Right kidney (tissue), 1 donor: Measurements from ENCODE around the gene FAM20C.

Experiments used
- DNase-seq: peaks from one replicate; pipeline ENCODE4 v3.0.0-alpha.2; 2016

Gene FAM20C

DNA sequence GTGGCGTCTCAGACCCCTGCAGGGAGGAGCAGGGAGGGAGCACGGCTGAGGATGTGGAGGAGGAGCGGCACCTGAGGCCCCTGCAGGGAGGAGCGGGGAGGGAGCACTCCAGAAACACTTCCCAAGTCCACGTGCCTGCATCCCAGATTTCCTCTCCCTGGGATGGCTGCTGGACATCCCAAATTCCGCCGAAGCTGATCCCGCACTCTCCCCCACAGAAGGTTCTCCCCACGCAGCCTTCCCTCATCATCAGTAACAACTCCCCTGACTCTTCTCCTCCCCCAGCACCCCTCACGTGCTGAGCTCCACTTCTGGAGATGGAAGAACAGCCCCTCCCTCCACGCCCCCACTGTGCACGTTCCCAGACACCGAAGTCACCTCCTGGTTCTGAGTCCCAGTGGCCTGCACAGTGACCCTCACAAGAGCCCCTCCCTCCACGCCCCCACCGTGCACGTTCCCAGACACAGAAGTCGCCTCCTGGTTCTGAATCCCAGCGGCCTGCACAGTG is 79.8 kb downstream of the FAM20C start:
- no peak for DNase-seq

GRCh38 chr7:272631-273030 is 80.3 kb downstream of the FAM20C start:
- DNase-seq: no peak

DNA sequence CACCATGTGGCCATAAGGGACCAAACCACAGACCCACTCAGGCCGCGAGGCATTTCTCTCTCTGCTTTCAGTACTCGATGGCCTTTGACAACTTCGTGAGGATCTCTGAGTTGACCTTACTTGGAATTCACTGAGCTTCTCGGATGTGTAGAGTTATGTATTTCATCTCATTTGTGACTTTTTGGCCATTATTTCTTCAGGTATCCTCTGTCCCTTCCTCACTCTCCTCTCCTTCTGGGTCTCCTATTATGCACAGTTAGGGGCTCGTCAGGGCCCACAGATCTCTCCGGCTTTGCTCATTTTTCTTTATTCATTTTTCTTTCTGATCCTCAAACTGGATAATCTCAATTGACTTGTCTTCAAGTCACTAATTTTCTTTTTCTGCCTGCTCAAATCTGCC is 81.0 kb downstream of the FAM20C start:
- no peak for DNase-seq

GRCh38 chr7:274266-274665 is 81.9 kb downstream of the FAM20C start:
- DNase-seq: no peak

- no peak for DNase-seq
These were observed 84.0 kb downstream of the FAM20C start for GRCh38 chr7:276230-276835.

- DNase-seq: no peak
These were observed 84.9 kb downstream of the FAM20C start for GRCh38 chr7:277228-277627.

DNA sequence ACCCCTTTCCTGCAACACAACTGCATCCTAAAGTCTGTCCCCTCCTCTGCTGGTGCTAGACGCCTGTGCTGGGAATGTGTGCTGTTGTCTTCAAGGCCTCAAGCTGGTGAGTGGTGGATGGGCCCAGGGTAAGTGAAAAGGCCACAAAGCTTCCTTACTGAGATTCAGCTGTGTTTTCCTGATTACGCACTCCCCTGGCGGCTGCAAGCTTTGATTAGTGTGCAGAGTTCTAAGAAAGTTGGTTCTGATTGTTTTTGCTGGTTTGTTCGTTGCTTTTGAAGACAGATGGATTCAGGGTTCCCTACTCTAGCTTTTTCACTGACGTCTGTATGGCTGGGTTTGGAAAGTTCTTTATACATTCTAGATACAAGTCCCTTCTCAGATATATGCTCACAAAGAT is 85.7 kb downstream of the FAM20C start:
- DNase-seq: no peak

DNA sequence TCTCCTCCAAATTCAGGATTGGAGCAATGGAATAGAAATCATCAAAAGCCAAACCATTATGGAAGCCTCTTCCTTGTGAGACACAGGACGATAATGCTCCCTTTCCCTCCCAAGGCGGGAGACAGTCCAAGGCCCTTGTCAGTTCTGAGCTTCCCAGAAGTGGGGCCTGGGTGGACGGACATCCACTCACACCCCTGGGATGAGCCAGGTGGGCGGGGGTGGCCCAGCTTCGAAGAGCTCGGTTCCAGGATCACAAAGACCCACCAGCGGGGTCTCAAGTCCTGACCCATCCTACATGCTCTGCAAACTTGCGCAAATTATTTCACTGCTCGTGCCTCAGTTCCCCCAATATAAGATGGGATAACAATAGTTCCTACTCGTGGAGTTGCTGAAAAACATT is 87.5 kb downstream of the FAM20C start:
- DNase-seq: no peak

GRCh38 chr7:280461-280860 is 88.1 kb downstream of the FAM20C start:
- DNase-seq: no peak

GRCh38 chr7:281637-282036 is 89.3 kb downstream of the FAM20C start:
- no peak for DNase-seq

GRCh38 chr7:282621-283020 is 90.2 kb downstream of the FAM20C start:
- no peak for DNase-seq

DNA sequence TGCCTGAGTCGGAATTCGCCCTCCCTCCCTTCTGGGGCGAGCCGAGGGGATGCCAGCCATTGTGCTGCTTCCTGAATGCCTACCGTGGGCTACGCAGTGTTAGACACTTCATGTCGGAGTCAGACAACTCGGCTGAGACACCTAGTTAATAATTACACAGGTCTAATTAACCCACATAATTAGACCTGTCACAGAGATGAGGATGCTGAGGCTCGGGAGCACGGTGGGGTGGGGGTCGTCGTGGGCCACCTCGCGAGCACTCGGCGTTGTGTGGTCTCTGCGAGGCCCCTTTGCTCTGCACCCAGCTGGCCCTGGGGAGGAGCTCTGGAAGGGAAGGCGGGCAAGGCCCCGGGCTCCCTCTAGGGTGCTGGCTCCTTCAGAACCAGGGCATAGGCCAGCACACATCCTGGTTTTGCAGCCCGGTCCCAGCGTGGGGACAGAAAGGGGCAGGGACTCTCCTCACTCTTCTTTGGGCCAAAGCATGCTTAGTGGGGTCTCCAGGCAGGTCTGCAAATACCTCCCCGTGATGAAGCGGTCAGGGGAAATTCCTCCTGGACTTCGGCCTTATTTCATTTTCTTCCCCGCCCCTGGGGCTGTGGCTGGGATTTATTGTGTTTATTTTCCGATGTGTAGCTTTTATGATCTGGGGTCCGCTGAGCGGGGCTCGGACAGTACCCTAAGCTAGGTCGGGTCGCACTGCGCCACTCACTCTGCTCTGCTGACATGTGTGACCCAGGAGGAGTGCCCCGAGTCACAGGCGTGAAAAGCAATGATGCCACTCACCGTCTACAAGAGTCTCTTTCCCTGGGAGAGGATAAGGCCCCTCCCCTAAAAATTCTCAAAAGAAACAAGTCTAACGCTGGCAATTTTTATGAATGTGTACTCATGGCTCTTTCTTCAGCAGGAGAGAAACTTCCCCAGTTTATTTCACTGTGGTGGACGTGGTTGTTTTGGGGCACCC is 92.7 kb downstream of the FAM20C start:
- DNase-seq: no peak

GRCh38 chr7:285731-286130 is 93.4 kb downstream of the FAM20C start:
- no peak for DNase-seq

GRCh38 chr7:286266-286665 is 93.9 kb downstream of the FAM20C start:
- DNase-seq: no peak

GRCh38 chr7:288671-289101 is 96.3 kb downstream of the FAM20C start:
- no peak for DNase-seq

GRCh38 chr7:289209-289755 is 96.9 kb downstream of the FAM20C start:
- no peak for DNase-seq

- DNase-seq: no peak
These were observed 97.6 kb downstream of the FAM20C start, which contains the start of gene FOXL3 for GRCh38 chr7:289756-290553. FOXL3 (plus strand) TSS chr7:290170; CDS start chr7:290170, 0 bp downstream.

DNA sequence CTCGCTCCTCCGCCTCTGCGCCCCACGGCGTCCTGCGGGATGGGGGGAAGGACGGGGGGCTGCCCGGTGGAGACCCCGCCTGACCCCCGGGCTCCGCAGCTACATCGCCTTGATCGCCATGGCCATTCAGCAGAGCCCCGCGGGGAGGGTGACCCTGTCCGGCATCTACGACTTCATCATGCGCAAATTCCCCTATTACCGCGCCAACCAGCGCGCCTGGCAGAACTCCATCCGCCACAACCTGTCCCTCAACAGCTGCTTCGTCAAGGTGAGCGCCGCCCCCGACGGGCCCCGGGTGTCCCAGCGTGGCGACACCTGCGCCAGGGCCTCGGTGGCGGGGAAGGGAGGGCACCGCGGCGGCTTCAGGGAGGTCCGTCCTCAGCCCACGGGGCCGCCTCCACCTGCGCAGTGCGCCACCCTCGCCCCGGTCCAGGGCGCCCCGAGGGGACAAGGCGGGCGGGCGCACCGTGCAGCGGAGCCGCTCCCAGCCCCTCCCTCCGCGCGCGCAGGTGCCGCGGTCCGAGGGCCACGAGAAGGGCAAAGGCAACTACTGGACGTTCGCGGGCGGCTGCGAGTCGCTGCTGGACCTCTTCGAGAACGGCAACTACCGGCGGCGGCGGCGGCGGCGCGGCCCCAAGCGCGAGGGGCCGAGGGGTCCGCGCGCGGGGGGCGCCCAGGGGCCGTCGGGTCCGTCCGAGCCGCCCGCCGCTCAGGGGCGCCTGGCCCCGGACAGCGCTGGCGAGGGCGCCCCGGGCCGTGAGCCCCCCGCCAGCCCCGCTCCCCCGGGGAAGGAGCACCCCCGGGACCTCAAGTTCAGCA is 98.4 kb downstream of the FAM20C start:
- DNase-seq: no peak

DNA sequence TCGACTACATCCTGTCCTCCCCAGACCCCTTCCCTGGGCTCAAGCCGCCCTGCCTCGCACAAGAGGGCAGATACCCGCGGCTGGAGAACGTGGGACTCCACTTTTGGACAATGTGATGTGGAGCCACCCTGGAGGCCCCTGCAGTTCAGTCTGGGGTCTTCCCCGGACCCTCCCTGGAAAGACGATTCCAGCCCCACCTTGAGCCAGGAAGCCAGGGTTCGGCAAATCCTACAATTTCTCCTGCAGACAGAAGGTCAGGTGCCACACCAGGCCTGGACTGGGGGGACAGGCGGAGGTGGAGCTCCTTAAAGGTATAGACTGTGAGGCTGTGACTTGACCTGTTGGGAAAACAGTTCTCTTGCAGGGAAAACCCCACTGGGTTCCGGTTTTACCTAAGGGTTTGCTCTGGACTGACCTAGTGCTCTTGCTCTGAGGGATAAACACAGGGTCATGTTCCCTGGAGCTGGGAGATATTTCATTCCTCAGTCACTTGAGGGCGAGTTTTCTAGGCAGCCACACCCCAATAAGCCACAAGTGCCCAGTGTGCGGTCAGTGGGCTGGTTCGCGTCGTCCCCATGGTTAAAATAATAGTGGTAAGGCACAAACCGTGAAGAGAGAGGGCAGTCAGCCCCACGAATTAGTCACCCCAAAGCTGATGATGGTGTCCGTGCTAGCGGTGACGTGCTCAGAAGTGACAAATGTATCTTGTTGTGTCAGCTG is 99.2 kb downstream of the FAM20C start:
- DNase-seq: no peak

- no peak for DNase-seq
These were observed 99.9 kb downstream of the FAM20C start for GRCh38 chr7:292226-292625.

DNA sequence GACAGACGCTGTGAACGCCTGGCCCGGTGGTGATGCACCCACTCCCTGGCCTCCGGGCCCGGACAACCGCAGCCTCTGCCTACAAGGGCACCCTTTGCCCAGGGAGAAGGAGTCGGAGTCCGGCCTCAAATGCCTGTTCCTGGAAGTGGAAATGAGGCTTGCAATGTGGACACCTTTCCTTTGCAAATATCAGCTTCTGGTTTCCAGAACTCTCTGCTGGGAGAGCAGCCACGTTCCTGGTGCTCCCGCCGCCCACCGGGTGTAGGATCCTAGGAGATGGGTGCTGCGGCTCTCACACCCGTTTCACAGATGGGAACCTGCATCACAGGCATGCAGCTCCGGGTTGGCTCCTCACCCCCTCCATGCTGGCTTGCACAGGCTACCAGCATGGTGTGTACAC is 100.5 kb downstream of the FAM20C start:
- DNase-seq: no peak
